Measurements from ENCODE around the gene CYP2W1. TPM values are rescaled to one million over a fixed set of nuclear protein-coding genes. Genes with fewer than 3 reads are reported as not detected.

CYP2W1 gene
- total and polyA plus RNA-seq, 10 of the 15 experiments (the other 5 are each of a cell fraction or from before 2014, with no cell fraction given): not detected

- WGBS (ENCODE audit: insufficient coverage, insufficient replicate concordance, low lambda C conversion rate, missing lambda C conversion rate): 18% methylated on average over 52 of the region's 52 CpGs
- no peak overlapping the region for H3K4me3 ChIP-seq
- ChIA-PET CTCF (interaction anchor here (9.3 kb wide), 1 partner anchor 65 kb away, joined by 280 read pairs; no protein-coding TSS in a partner anchor), POLR2A (interaction anchor here (1.4 kb wide), 1 partner anchor 24 kb away, joined by 3 read pairs; no protein-coding TSS in a partner anchor), RAD21 (ENCODE audit: unreplicated experiment) (interaction anchor here (0.6 to 3.4 kb wide), 5 partner anchors 22 to 86 kb away, joined by 3 to 11 read pairs (median 3); no protein-coding TSS in a partner anchor), SMC1A (ENCODE audit: uncharacterized antibody, unreplicated experiment) (interaction anchor here (1.9 to 2.1 kb wide), 2 partner anchors 24 to 65 kb away, joined by 7 to 8 read pairs; no protein-coding TSS in a partner anchor)
- ATAC-seq (peak; percentile 18), FAIRE-seq (no peak), DNase-seq (ENCODE audit: low read depth, low spot score) (peak; percentile 32)
- peak overlapping the region; percentile 60 for H3K4me2 ChIP-seq (ENCODE audit: control insufficient read depth, insufficient read depth)
- H3K36me3 ChIP-seq (ENCODE audit: control insufficient read depth in 2 of 2, insufficient read depth in 2 of 2, low read length in 1 of 2): peaks cover 3 to 9% of the 10 kb centered on the region in 2 experiments; a peak in 3 of 4 replicates
- H4K20me1 ChIP-seq (ENCODE audit: control insufficient read depth, insufficient read depth): no peaks in the 10 kb centered on the region
- H3K79me2 ChIP-seq (ENCODE audit: control insufficient read depth, insufficient read depth, low read length): no peaks in the 10 kb centered on the region
- no peaks in the 10 kb centered on the region for H3K9me3 ChIP-seq (replicated peaks; ENCODE audit: control insufficient read depth, insufficient read depth, low read length)
- H3K4me1 ChIP-seq (ENCODE audit: control insufficient read depth, insufficient read depth, low read length): peaks cover 21% of the 10 kb centered on the region
- intact Hi-C loops (cut with micrococcal nuclease; ENCODE audit: unreplicated experiment): no loop called here
- in situ Hi-C loops (cut with MboI): loop anchor here (5.0 kb wide), 1 partner anchor 62 kb away; no protein-coding TSS in a partner anchor
- peak overlapping the region; percentile 52 for H3K27ac ChIP-seq (ENCODE audit: control insufficient read depth, insufficient read depth)
- no TSS peak for BruUV-seq (replicated peaks)
- no peaks in the 10 kb centered on the region for H3K27me3 ChIP-seq (replicated peaks in 1 of 2; ENCODE audit: control insufficient read depth in 2 of 2, insufficient read depth in 2 of 2, low read length in 1 of 2)
- no peak overlapping the region for H2AFZ ChIP-seq (ENCODE audit: control insufficient read depth, low read depth, low read length)
- no peak overlapping the region for H3K9ac ChIP-seq (ENCODE audit: control insufficient read depth, insufficient read depth, low read length)
- TF ChIP-seq SRF (IDR thresholded peaks at IDR 0.05; ENCODE audit: low read depth in 2 of 2, low read length in 2 of 2): no peak
- TF ChIP-seq ZZZ3 (IDR thresholded peaks at IDR 0.05; ENCODE audit: control insufficient read depth, insufficient read length, low read depth): no peak
- no peak for TF ChIP-seq SPI1 (IDR thresholded peaks at IDR 0.05; ENCODE audit: borderline replicate concordance, insufficient read depth, low read depth, low read length)
- no peak for TF ChIP-seq REST (IDR thresholded peaks at IDR 0.05; ENCODE audit: low read depth, low read length)
- no peak for TF ChIP-seq SREBF1 (IDR thresholded peaks at IDR 0.05; ENCODE audit: low read length)
- no peak for TF ChIP-seq KAT2A (conservative IDR thresholded peaks at IDR 0.05; ENCODE audit: control insufficient read depth, low read depth, low read length)
- no peak for TF ChIP-seq ATF2 (IDR thresholded peaks at IDR 0.05; ENCODE audit: low read length)
- TF ChIP-seq EED (IDR thresholded peaks at IDR 0.05; ENCODE audit: low read depth): no peak
- no peak for TF ChIP-seq TBL1XR1 (IDR thresholded peaks at IDR 0.05; ENCODE audit: low read depth, low read length)
- no peak for TF ChIP-seq FOS (IDR thresholded peaks at IDR 0.05; ENCODE audit: borderline replicate concordance, extremely low read depth, insufficient read length)
- no peak for TF ChIP-seq BACH1 (IDR thresholded peaks at IDR 0.05; ENCODE audit: borderline replicate concordance)
- TF ChIP-seq STAT1 (conservative IDR thresholded peaks at IDR 0.05): no peak
- no peak for TF ChIP-seq PML (IDR thresholded peaks at IDR 0.05; ENCODE audit: low read length)
- TF ChIP-seq JUND (IDR thresholded peaks at IDR 0.05; ENCODE audit: low read depth, low read length): no peak
- no peak for TF ChIP-seq HDAC2 (IDR thresholded peaks at IDR 0.05)
- TF ChIP-seq SMAD1 (IDR thresholded peaks at IDR 0.05; ENCODE audit: low read depth, partially characterized antibody): peak; percentile 34
- peak; percentile 92 for TF ChIP-seq MEF2B (IDR thresholded peaks at IDR 0.05; ENCODE audit: partially characterized antibody, poor library complexity, severe bottlenecking)
- 0 out of 2 replicates have a peak, but pooled peaks have one; percentile 40 for TF ChIP-seq PAX5 (IDR thresholded peaks at IDR 0.05; ENCODE audit: borderline replicate concordance, low read depth, low read length)
Observed at GRCh38 chr7:999941-1000935, 17.3 kb downstream of the CYP2W1 start.
